Measurements from ENCODE around the gene DNAJB8.

Gene DNAJB8

DNA sequence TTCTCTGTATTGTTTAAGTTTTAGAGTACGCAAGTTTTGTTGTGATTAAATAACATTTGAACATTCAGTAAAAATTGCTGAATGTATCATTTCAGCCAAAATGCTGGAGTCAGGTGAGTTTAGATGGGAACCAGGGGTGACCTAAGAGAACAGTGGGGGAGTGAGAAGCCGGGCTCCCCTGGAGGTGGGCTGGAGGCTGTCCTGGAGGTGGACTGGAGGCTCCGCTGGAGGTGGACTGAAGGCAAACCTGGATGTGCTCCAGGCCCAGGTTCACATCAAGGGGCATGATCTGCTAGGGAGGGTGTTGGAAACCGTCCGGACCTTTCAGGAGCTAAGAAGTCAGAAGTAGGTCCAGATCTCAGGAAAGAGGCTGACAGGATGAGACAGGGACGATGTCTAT, 23.7 kb downstream of the DNAJB8 start:
- DNase-seq: no peak

DNA sequence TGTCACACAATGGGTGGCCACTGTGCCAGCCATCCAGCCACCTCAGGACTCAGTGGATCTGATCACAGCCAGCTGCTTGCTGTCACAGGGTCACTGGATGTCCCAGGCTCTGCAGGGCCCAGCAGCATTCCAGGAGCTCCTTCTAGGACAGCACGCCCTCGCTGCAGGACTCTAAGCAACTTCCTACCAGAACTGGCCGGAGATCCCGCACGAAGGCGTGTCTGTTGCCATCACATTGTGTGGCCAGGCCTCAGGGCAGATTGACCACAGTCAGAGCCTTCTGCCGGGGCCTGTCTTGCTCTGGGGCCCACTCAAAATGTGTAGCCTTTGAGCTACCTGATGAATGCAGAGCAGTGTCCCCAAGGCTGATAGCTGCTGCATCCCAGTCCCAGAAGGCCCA, 24.6 kb downstream of the DNAJB8 start:
- no peak for DNase-seq

DNA sequence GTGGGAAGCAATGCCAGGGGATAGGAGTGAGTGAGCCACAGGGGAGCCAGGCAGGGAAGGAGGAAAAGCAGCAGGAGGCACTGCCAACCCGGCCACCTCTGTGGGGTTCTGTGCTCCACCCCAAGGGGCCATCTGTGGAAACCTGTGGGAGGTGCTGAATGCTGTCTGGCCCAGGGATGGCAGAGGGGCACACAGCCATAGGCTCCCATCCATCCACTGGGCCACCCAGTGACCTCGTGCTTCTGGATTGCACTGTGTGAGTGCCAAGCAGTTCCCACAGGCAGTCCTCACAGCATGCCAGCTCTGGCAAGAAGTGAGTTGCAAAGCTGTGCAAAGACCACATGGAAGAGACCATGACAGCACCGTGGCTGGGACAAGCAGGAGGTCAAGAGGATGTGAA, 27.5 kb downstream of the DNAJB8 start:
- no peak for DNase-seq

- no peak for DNase-seq
These were observed 28.1 kb downstream of the DNAJB8 start for GRCh38 chr3:128438488-128439072.

- no peak for DNase-seq
These were observed 30.5 kb downstream of the DNAJB8 start for GRCh38 chr3:128436214-128436613.

DNA sequence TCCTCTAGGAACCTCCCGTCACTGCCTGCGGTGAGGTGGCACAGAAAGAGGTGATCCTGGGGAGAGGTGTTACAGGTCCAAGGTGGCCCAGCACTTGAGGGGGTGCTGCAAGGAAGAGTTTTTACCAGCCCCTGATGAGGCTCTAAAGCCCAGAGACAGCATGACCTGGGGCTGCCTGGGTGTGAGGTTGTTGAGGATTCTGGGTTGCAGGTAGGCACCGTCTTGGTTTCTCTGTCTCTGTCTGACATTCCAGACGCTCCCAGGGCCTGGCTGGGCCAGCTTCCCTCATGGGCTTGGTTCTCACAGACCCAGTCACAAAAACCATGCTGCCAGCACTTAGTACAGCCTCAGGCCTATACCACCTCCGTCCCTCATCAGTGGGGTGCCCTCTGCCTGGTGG, 31.1 kb downstream of the DNAJB8 start:
- no peak for DNase-seq

DNA sequence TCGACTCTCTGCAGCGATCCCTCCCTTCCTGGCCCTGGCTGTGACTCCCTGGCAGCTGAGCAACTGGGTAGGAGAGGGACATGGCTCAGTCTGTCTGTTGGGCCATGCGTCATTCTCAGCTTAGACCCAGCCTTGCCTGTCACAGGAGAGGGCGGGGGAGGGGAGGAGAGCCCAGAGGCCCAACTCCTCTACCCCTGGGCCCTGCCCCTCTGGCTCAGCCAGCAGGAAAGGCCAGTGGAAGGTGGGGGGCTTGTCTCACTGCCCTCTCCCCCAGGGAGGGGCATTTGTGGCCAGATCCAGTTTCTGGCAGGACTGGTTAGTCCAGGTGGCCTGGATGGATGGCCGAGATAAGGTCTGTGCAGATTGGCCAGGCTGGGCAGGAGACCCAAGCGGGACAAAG, 31.6 kb downstream of the DNAJB8 start:
- no peak for DNase-seq

- DNase-seq: no peak
These were observed 32.2 kb downstream of the DNAJB8 start for GRCh38 chr3:128434524-128434923.

- DNase-seq: no peak
These were observed 32.9 kb downstream of the DNAJB8 start for GRCh38 chr3:128433837-128434165.

DNA sequence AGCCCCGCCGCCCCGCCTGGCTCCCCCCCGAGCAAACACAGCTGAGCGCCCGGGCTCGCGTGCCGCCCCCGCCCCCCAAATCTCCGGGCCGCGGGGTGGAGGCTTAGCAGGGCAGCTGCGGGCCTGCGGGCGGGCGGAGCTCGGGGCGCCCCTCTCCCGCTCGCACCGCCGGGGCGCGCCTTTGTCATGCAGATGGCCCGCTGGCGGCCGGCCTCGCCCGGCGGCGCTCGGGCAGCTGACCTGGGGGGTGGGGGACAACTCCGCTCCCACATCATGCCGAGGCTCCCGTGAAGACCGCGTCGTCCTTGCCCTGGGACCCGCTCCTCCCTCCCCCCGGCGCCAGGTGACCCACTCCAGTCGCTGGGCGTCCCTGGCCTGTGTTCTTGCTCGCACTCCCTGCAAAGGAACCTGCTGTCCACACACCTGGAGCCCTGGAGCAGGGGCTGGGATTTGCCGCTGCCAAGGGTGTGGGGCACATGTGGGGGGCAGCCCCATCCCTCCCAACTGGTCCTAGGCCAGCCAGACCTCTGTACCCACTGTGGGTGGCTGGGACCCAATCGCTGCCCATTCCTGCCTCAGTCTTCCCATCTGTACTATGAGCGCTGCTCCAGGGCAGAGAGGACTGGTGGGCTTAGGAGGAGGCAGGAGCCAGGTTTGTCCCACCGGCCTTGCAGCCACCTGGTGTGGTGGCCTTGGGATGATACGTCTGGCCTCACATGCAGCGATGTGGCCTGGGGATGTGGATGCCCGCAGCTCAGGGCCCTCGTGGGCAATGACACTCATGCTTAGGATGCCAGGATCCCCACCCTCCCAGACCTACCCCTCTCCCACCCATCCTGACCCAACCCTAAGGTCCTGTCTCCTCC, 33.5 kb downstream of the DNAJB8 start:
- DNase-seq: peak in 1 of 3 donors; percentile 20

DNA sequence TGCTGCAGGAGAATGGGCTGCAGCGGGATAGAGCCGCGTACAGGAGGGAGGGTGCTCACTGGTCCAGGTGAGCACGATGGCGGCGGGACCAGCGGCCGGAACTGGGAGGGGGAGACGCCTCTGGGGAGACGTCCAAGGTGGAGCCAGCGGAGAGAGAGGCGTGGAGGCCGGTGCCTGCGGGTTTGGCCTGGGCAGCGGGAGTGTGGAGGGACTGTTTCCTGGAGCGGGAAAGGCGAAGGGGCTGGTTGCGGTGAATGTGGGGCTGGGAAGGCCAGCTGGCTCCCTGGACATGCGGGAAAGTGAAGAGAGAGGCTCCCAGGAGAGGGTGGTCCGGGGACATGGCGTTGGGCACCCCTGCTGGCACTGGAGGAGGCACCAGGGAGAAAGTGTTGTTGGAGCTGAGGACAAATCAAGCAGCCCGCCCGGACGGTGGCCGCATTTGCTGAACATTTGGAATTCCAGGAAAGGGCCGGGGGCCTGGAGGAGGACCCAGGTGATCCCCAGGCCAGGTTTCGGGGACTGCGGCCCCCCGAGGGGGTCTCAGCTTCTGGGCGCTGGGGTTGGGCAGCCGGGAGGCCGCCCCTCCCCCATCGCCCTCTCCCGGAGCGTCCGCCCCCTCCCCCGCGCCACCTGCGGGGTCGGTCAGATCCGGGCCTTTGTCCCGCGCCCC, 34.3 kb downstream of the DNAJB8 start:
- no peak for DNase-seq

GRCh38 chr3:128431803-128432300, 34.8 kb downstream of the DNAJB8 start:
- no peak for DNase-seq

DNA sequence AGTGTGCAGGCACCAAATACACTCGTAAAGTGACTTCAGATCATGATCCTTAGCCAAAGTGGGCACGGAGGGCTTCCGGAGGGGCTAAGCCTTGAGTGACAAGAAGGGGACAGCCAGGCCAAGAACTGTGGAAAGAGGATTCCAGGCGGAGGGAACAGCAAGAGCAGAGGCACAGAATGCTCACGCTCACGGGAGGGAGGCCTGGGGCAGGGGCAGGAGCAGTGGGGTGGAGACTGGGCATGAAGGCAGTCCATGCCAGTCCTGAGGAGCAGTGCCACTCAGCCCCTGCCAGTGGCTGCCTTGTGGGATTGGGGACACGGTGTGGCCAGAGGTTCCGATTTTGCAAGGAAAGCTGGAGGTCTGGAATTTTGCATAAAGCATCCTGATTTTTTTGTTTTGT, 36.0 kb downstream of the DNAJB8 start:
- DNase-seq: no peak

DNA sequence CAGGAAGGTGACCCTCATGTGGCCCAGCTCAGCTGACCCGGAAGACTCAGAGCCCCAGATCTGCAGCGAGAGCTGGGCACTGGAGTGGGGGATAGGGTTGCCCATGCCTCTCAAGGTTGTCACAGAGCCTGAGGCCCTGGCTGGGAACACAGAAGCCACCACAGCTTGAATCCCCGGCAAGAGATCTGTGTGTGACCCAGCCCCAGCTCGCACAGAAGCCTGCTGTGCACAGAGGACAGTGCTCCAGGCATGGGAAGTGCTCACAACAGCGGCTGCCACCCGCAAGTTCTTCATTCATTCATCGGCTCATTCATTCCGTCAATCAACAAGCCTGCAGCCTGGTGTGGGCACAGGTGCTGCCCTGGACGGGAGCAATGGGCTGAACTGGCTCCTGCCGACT, 36.4 kb downstream of the DNAJB8 start:
- no peak for DNase-seq

GRCh38 chr3:128429751-128430150, 36.9 kb downstream of the DNAJB8 start:
- no peak for DNase-seq

DNA sequence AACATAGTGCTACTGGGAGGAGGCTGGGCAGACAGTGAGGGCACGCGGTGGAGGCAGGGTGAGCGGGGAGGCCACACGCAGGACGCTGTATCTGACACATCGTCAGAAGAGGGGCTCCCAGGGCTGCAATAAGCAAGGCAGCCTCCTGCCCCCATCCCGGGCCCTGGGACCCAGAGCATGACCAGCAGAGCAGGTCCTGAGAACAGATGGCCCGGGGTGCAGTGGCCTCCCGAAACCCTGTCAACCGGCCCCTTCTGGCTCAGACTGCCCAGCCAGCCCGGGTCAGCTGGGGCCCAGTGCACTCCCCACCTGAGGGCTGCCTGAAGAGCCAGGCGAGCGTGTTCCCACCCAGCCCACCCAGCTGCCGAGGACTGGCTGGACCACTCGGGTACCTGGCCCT, 37.4 kb downstream of the DNAJB8 start:
- DNase-seq: no peak

- DNase-seq: no peak
These were observed 38.5 kb downstream of the DNAJB8 start for GRCh38 chr3:128427872-128428822.

GRCh38 chr3:128427175-128427857, 39.4 kb downstream of the DNAJB8 start:
- DNase-seq: no peak

- DNase-seq: peak; percentile 46 to 80 (median 71)
These were observed 40.4 kb downstream of the DNAJB8 start for GRCh38 chr3:128426128-128426921.

DNA sequence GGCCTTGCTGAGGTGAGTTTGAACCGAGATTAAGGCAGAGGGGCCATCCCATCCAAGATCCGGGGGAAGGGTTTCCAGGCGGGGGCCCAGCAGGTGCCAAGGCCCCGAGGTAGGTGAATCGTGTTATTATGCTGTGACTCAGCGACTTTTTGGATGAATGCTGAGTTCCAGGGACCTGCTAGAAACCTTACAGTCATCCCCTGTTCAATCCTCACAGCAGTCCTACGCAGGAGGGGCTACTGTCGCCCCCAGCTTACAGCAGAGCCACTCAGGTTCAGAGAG, 40.9 kb downstream of the DNAJB8 start:
- DNase-seq: no peak

DNA sequence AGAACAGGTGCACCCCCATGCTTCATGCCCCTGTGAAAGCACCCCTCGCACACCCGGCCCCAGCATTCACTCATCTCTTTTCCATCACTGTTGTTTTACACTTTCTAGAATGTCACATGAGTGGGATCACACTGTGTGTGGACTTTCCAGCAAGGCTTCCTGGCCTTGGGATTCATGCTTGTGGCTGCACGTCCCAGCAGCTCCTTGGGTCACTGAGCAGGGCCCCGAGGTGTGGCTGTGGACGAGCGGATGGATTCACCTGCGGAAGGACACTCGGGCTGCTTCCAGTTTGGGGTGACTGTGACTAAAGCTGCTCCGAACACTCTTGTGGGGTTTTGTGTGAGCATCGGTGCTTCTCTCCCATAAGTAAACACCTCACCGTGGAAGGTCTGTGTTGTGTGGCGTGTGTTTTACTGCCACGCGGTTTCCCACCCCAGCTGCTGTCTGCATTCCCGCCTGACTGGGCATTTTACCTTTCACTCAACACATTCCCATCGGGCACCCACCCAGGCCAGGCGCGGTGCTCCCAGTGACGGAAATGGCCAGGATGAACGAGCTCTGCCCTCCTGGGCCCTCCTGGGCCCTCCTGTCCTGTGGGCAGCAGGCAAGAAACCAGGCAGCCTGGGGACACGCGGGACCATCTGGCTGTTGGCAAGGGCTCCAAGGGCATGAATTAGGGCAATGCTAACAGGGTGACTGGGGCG, 41.4 kb downstream of the DNAJB8 start:
- DNase-seq: no peak
